Osteoblast (primary cell): ENCODE data around the gene SCN8A. TPM values are rescaled to one million over a fixed set of nuclear protein-coding genes. Genes with fewer than 3 reads are reported as not detected.
A peak's percentile ranks its signal among the peaks of the same experiment; 100 is the strongest.

ENCODE experiments used
- DNase-seq: peaks from one replicate; pipeline ENCODE4 v3.0.0; 2011; ENCODE audit warnings: low spot score, mixed read lengths; ENCODE audit not compliant: insufficient read length; ENCODE audit errors: missing footprints
- H2AFZ ChIP-seq: 2 replicates; pipeline ENCODE4 v1.6.0; 2011; ENCODE audit warnings: mild to moderate bottlenecking, low read length
- H3K27ac ChIP-seq: 2 replicates; pipeline ENCODE4 v1.5.1; 2011; ENCODE audit warnings: mild to moderate bottlenecking, low read depth, low read length, moderate library complexity
- H3K27me3 ChIP-seq: 2 replicates; pipeline ENCODE4 v1.6.0; 2012; ENCODE audit warnings: mild to moderate bottlenecking, control low read depth, inconsistent platforms, low read length, moderate library complexity; ENCODE audit not compliant: insufficient read depth
- H3K36me3 ChIP-seq: 2 replicates; pipeline ENCODE4 v1.5.1; 2011; ENCODE audit warnings: mild to moderate bottlenecking, low read length, control low read depth, moderate library complexity; ENCODE audit not compliant: insufficient read depth
- H3K4me1 ChIP-seq: 2 replicates; pipeline ENCODE4 v1.5.1; 2011; ENCODE audit warnings: mild to moderate bottlenecking, low read length, control low read depth, moderate library complexity; ENCODE audit not compliant: insufficient read depth
- H3K4me2 ChIP-seq: 2 replicates; pipeline ENCODE4 v1.6.0; 2011; ENCODE audit warnings: mild to moderate bottlenecking, low read length; ENCODE audit not compliant: insufficient read depth
- H3K4me3 ChIP-seq: fragments of 200-600 bp; sonication (generic); 3 replicates; pipeline ENCODE4 v1.5.1; 2012; ENCODE audit warnings: mild to moderate bottlenecking, low read length, inconsistent platforms; ENCODE audit not compliant: insufficient read depth
- H3K79me2 ChIP-seq: 2 replicates; pipeline ENCODE4 v1.6.0; 2012; ENCODE audit warnings: mild to moderate bottlenecking, low read length, control low read depth, inconsistent platforms; ENCODE audit not compliant: insufficient read depth
- H3K9me3 ChIP-seq: 2 replicates; pipeline ENCODE4 v1.5.1; 2011; ENCODE audit warnings: low read depth, low read length, control low read depth
- H4K20me1 ChIP-seq: 2 replicates; pipeline ENCODE4 v1.6.0; 2012; ENCODE audit warnings: mild to moderate bottlenecking, low read length, control low read depth; ENCODE audit not compliant: insufficient read depth
- total RNA-seq: library from RNA; depleted of rRNA; stranded (reverse); fragments of >200 nt; gene quantifications from 2 replicates; pipeline ENCODE4 v1.2.3, GENCODE V29; 2012
- TF ChIP-seq, protein P1 (sequence below): IDR thresholded peaks from 2 replicates; pipeline ENCODE4 v1.5.1; 2011; ENCODE audit warnings: mild to moderate bottlenecking, low read depth, low read length, moderate library complexity; ENCODE audit errors: extremely low read depth

The SCN8A gene
- total RNA-seq, 1 donor: 26.4 TPM

DNA sequence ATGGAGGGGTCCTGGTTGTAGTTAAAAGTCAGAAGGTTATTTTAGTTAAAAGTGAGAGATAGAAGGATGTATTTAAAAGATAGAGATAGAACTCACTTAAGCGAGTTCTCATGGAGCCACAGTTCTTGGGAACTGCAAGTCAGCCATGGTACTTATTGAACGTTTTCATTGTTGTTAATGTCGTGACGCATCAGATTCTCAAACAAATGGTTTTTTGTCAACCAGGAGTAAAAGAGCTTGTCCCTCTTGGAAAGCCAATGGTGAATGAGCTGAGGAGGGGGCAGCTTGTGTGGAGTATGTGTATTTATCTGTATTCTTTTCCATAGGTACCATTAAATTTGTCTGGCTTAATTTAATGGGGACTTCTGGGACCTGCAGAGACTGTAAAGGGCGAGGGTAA is 188.8 kb downstream of the SCN8A start:
- Histone ChIP-seq H3K9me3 (no peaks in the 10 kb centered on the region), H3K36me3 (peaks cover 21% of the 10 kb centered on the region), H2AFZ (no peak overlapping the region), H3K27me3 (no peaks in the 10 kb centered on the region), H3K4me2 (no peak overlapping the region), H3K4me3 (no peak overlapping the region), H3K27ac (no peak overlapping the region), H3K79me2 (no peaks in the 10 kb centered on the region), H3K4me1 (peaks cover 3% of the 10 kb centered on the region), H4K20me1 (no peaks in the 10 kb centered on the region)
- DNase-seq: no peak
- TF ChIP-seq, protein P1, sequence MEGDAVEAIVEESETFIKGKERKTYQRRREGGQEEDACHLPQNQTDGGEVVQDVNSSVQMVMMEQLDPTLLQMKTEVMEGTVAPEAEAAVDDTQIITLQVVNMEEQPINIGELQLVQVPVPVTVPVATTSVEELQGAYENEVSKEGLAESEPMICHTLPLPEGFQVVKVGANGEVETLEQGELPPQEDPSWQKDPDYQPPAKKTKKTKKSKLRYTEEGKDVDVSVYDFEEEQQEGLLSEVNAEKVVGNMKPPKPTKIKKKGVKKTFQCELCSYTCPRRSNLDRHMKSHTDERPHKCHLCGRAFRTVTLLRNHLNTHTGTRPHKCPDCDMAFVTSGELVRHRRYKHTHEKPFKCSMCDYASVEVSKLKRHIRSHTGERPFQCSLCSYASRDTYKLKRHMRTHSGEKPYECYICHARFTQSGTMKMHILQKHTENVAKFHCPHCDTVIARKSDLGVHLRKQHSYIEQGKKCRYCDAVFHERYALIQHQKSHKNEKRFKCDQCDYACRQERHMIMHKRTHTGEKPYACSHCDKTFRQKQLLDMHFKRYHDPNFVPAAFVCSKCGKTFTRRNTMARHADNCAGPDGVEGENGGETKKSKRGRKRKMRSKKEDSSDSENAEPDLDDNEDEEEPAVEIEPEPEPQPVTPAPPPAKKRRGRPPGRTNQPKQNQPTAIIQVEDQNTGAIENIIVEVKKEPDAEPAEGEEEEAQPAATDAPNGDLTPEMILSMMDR: no peak

DNA sequence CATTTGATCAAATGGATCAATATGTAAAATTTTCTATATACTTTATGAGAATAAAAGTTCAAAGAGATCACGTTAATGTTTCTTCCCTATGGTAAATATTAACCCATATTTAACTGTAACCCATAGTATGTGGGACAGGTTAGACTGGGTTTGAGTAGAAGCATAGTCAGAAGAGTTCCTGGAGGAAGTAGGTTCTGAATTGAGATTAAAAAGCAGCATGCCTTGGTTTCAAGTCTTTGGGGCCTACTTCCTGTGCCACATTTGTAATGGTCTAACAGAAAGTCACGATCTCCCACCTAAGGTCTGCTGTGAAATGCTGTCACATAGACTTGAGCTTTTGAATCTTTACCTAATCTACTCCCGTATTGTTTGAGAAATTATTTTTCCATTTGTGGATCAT is 193.7 kb downstream of the SCN8A start:
- TF ChIP-seq, protein P1: no peak
- Histone ChIP-seq H3K4me2 (no peak overlapping the region), H3K27ac (no peak overlapping the region), H3K79me2 (no peaks in the 10 kb centered on the region), H3K4me1 (peaks cover 11% of the 10 kb centered on the region), H4K20me1 (no peaks in the 10 kb centered on the region), H3K4me3 (no peak overlapping the region), H2AFZ (no peak overlapping the region), H3K36me3 (peaks cover 13% of the 10 kb centered on the region), H3K27me3 (no peaks in the 10 kb centered on the region), H3K9me3 (no peaks in the 10 kb centered on the region)
- no peak for DNase-seq

DNA sequence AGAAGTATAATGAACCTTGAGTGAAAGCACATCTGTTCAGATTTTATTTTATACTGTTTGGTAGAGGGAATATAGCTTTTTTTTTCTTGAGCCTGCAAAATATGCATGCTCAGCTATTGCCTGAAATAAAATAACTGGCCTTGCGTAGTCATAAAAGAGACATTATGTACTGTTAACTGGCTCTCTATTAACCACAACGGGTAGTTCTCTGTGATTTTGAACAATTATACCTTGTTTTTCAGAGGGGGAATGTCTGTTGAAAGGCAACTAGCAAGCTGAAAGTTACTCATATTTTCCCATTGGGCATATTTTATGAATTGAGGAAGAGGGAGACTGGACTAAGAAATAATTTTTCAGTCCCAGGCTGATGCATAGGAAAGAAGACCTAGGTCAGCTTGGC is 194.9 kb downstream of the SCN8A start:
- H3K4me2 ChIP-seq: no peak overlapping the region
- TF ChIP-seq, protein P1: no peak
- no peaks in the 10 kb centered on the region for H3K9me3 ChIP-seq
- H3K4me3 ChIP-seq: no peak overlapping the region
- no peak overlapping the region for H2AFZ ChIP-seq
- no peak for DNase-seq
- peaks cover 11% of the 10 kb centered on the region for H3K4me1 ChIP-seq
- no peaks in the 10 kb centered on the region for H4K20me1 ChIP-seq
- H3K27ac ChIP-seq: no peak overlapping the region
- no peaks in the 10 kb centered on the region for H3K27me3 ChIP-seq
- peaks cover 15% of the 10 kb centered on the region for H3K36me3 ChIP-seq
- no peaks in the 10 kb centered on the region for H3K79me2 ChIP-seq

DNA sequence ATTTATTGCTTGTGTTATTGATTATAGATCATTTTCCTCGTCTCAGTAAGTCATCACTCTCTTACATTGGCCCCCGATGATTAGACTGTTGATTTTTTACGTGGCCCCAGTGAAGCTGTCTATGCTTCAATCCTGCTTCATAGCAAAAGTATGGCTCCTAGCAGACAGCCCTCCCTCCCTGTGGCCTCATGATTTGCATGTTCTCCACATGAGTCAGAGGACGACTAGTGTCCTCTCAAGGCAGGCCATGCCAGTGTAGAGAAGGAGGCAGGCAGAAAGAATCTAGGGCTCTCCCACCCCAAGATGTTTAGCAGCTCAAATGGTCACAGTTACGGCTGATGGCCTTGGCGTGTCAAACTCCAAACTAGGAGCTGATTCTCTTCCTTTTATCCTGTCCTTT is 197.8 kb downstream of the SCN8A start:
- Histone ChIP-seq H3K27ac (peak overlapping the region; percentile 36), H3K9me3 (no peaks in the 10 kb centered on the region), H3K4me1 (peaks cover 18% of the 10 kb centered on the region), H3K36me3 (peaks cover 22% of the 10 kb centered on the region), H3K79me2 (no peaks in the 10 kb centered on the region), H3K4me2 (peak overlapping the region; percentile 26), H4K20me1 (no peaks in the 10 kb centered on the region), H3K27me3 (no peaks in the 10 kb centered on the region), H3K4me3 (no peak overlapping the region), H2AFZ (peak overlapping the region; percentile 1)
- TF ChIP-seq, protein P1: no peak
- peak; percentile 91 for DNase-seq
